Measurements from ENCODE around the gene BIN2.

Gene BIN2

DNA sequence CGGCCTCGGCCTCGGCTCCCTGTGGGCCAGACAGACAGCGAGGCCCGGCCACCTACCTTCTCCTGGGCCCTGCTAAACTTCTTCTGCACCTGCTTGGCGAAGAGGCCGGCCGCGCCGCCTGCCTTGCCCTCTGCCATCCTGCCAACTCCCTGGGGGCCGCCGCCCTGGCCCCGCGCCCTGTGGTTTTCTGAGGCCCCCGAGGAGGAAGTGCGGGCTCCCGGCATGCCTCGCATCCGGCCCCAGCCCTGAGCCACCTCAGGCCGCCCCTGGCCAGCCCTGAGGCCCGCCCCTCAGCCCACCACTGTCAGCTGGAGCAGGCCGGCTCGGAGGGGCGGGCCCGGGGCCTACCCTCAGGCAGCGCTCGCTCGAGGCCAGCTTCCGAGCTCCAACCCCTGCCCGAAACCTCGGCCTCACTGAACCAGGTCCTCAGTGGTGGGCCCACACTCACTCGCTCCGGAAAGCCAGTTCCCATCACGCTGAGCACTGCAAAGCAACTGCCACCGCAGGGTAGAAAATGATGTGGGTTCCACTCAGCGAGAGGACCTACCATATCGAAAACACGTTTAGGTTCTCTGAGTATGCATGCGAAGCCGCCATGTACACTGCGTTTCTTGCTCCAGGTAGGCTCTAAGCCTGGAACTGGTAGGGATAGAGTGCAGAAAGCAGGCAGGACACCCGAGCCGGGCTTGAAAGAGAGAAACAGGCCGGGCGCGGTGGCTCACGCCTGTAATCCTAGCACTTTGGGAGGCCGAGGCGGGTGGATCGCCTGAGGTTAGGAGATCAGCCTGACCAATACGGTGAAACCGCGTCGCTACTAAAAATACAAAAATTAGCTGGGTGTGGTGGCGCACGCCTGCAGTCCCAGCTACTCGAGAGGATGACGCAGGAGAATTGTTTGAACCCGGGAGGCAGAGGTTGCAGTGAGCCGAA, at the start of gene BIN2:
BIN2 (minus strand) TSS at position 209 of the 930 bp plus-strand sequence; CDS start at position 137, 72 bp downstream.
- no peak for DNase-seq

DNA sequence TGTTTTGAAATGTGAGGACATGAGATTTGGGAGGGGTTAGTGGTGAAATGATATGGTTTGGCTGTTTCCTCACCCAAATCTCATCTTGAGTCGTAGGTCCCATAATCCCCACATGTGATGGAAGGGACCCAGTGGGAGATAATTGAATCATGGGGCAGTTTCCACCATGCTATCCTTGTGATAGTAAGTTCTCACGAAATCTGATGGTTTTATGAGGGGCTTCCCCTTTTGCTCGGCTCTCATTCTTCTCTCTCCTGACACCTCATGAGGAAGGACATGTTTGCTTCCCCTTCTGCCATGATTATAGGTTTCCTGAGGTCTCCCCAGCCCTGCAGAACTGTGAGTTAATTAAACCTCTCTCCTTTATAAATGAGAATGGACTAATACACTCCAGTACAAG, 49.2 kb upstream of the BIN2 start:
- no peak for DNase-seq

DNA sequence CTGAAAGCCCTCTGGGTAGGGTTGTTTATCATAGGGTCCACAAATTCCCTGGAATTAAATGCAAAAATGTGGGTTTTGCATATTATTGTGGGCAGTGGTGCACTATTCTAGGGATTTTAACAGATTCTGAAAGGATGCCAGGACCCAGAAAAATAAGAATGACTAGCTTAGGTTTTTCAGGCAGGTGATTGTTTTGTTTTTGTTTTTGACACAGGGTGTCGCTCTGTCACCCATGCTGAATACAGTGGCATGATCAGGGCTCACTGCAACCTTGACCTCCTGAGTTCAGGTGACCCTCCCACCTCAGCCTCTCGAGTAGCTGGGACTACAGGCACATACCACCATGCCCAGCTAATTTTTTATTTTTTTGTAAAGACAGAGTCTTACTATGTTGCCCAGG, 48.0 kb upstream of the BIN2 start:
- no peak for DNase-seq

DNA sequence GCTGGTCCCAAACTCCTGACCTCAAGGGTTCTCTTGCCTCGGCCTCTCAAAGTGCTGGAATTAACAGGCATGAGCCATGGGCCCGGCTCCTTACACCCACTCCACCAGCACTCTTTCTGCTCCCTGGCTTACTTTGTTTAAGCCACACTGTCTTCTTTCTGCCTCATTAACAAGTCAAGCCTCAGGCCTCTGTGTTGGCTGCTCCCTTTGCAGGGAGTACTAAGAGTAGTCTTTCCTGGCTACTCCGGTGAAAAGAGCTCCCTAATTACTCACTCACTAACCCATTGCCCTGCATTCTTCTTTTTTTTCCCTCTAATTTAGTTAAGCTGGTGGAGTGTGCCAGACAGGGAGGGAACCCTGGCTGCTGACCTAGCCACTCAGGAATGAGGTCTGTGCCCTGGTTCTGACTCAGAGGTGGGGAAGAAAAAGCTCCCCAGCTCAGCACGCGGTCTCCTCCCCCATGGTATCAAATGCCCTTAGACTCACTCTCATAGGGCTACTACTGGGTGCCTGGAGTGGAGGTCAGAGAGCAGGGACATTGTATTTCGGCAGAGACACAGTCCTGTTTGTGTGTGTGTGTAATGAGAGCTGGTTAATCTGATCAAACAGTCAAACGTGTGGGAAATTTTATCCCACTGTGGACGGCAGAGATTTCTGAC, 47.5 kb upstream of the BIN2 start:
- DNase-seq, result no peak

DNA sequence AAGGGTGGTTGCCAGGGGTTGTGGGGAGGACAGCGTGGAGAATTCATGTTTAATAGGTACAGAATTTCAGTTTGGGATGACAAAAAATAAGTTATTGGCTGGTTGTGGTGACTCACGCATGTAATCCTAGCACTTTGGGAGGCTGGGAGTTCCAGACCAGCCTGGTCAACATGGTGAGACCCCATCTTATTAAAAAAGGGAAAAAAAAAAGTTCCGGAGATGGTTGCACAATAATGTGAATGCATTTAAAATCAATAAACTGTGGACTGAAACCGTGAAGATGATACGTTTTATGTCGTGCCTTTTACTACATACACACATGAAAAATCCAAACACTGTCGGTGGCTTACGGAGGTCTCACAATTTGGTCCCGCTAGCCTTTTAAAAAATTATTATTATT, 46.7 kb upstream of the BIN2 start:
- no peak for DNase-seq

DNA sequence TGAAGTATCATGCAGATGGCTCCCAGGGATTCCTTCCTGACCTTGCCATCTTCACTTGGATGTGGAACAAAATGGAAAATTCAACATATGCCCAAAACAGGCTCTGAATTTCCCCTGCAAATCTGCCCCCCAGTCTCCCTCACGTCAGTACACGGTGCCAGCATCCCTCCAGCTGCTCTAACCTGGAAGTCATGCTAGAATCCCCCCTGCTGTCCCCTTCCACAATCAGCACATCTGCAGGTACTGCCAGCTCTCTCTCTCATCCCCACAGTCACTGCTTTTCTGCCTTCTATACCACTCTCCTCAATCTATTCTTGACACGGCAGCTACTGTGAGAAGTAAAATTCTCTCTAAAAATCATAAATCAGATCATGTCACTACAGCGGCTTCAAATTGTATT, 45.6 kb upstream of the BIN2 start:
- no peak for DNase-seq

DNA sequence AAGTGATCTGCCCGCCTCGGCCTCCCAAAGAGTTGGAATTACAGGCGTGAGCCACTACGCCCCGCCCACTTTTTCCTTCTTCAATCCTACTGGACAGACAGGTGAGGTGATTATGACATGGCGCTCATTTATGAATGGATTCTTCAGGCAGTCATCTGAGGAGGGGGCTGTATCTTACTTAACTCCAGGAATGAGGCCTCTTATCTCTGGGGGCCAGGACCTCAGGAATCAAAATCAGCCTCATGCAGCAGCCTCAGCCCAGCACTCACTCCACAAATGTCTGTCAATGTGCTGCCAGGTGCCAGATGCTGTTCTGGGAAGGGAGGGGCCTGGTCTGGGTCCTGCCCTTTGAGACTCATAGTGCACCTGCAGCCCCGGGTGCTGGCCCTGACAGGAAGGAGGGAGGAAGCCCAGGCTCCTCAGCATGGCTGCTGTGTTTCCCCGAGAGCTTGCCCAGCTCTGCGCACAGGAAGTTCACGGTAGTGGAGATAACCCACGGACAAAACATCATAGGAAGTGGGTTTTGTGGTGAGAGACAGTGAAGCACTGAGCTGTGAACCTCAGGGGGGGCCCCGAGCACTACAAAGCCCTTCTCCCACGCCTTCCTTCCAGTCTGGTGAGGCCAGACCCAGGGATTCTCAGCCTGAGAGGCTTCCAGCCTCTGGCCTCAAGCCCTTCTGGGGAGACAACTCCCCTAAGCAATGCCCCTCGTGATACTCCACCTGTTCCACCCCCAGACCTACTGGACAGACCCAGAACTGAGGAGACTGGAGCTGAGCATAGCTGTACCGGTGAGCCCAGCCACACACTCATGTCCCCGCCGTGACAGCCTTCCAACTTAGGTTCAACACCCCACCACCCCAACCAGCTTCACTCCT, 44.9 kb upstream of the BIN2 start:
- no peak for DNase-seq

DNA sequence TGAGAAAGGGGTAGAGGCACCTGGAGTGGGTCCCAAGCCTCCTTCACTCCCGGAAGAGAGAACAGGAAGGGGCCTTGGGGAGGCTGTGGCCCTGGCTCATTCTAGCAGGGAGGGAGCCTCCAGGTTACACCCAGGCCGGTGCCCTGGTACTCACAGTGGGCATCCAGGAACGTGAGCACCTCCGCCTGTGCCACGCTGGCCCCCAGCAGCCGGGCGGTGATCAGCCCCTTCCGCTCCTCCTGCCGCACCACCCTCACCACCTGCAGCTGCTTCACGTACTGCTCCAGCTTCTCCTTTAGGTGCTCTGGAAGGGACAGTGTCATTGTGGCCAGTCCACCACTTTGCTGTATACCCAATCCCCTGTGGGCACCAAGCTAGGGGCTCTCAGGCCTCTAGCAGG, 41.3 kb upstream of the BIN2 start:
- no peak for DNase-seq

DNA sequence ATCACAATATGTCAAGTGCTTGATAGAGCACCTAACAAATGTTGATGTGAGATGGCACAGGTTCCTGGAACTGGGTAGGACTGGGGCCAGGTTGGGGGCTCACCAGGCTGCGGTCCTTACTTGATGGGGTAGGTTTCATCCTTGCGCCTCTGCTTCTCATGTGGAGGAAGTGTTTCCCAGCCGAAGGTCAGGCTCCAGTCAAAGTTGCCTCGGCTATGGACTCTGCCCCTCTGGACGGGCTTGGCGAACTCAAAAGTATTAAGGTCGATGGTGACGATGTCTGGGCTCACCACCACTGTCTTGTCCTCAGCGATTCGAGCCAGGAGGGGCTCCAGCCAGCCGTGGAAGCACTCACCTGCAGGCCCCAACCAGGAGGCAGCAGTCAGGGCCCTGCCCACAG, 40.0 kb upstream of the BIN2 start:
- DNase-seq, result no peak

DNA sequence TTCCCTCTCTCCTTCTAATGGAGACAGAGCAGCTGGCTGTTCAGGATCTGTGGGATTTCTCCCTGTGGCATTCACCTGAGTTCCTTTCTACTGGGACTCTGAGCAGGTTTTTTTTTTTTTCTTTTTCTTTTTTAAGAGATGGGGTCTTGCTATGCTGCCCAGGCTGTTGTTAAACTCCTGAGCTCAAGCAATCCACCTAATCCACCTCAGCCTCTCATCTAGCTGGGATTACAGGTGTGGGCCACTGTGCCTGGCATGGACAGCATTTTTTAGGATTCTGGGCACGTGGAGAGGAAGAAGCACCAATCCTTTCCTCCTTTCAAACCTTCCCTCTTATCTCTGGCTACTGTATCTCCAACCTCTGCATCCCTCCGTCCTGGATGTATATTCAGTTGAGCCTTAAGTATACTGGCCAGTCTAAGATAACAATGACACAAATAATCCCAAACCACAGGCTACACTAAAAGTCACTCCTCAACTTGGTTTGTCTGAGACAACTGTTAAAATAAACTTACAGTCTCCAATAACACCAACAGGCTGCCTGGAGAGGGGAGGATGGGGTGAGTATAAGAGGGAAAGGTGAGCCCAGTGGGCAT, 38.9 kb upstream of the BIN2 start:
- DNase-seq, result no peak

DNA sequence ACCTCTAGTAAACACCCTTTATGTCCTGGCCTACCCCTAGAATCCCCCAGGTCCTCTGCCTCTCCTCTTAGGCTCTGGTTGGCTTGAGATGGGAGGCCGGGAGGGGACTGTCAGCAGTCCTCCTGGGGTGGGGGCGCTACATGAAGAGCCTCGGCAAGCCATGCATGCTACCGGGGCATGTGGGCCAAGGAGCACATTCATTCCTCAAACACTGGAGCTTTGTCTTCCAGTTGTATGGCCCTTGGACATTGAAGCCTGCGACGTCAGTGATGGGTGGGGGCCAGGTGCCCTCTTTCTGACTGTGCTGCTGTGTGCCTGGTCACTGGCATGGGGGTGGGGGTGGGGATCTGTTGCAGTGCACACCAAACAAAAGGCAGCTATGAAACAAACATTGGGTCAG, 38.3 kb upstream of the BIN2 start:
- no peak for DNase-seq

DNA sequence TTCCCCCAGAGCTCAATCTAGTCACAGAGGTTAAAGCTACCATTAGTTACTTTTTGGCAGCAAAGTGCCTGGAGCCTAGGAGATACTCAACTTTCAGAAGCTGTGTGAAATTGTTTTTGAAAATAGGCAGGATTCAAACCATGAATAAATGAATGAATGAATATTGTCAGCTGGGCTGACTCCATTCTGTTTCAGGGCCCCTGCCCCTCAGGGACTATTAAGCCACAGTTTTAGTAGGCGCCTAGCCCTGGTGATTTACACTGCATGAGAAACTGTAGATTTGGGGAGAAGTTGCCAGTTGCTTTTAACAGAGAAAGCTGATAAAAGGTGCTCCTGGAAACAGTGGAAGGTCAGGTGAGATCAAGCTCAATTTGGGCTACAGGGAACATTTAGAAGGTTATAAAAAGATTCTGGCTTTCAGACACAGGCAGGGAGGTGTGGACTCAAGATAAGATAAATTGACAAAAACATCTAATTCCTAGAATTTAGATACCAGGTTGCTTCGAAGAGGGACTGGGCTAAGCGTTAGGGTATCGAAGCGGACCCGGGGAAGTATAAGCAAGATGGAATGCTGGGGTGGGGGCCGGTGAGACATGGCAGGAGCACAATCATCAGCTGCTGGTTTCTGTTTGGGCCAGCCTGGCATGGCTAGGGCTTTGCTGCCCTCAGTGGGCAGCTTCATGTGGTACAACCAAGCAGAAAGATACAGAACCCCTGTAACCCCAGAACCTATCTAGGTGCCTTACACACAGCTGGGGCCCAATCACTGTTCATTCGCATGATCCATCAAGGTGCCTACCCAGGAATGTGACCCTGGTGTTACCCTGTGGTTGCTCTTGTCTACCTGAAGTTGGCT, 37.4 kb upstream of the BIN2 start:
- DNase-seq, result no peak

DNA sequence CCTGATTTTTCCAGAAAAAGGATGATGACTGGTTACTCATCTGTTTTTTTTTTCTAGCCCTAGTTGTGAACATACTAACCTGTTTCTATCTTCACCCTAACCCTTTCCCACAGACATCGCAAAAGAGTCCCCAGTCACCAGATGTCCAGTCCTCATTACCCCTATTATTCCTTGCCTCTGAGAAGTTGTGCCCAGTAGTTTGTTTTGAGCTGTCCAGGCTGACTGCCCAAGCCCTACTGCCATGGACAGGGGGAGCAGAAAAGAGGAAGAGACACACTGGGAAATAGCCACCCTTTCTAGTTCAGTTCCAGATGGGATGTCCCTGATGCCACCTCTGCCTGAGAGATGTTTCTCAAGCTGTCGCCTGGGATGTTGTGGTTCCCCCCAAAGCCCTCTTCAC, 36.3 kb upstream of the BIN2 start:
- no peak for DNase-seq

DNA sequence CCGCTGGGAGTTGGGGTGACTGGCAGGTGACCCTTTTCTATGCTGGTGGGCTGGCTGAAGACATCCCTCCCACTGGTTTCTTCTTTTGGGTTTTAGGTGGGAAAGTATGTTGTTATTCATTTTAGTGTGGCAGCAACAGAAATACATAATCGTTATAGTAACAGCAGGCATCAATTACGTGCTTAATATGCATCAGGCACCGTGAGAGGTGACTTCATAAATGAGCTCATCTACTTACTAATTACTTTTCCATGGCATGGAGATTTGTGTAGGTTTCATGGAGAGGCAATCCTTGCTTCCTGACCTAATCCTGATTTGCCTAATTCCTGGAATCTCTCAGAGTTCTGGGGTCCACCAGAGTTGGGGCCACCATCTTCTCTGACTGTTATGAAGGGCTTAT, 35.9 kb upstream of the BIN2 start:
- no peak for DNase-seq

DNA sequence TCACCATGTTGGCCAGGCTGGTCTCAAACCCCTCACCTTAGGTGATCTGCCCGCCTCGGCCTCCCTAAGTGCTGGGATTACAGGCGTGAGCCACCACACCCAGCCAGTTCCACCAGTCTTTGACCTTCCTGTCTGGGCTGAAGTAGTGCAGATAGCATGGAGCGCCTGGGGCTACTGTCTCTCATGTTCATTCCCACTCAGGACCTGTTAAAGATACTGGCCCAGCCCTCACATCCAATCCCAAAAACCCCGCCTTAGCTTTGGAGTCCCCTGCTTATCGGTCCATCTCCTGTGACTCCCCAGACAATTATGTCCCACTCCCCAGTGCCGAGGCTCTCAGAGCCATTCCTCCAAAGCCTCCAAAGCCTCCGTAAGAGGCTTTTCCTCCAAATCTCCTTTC, 34.5 kb upstream of the BIN2 start:
- no peak for DNase-seq

DNA sequence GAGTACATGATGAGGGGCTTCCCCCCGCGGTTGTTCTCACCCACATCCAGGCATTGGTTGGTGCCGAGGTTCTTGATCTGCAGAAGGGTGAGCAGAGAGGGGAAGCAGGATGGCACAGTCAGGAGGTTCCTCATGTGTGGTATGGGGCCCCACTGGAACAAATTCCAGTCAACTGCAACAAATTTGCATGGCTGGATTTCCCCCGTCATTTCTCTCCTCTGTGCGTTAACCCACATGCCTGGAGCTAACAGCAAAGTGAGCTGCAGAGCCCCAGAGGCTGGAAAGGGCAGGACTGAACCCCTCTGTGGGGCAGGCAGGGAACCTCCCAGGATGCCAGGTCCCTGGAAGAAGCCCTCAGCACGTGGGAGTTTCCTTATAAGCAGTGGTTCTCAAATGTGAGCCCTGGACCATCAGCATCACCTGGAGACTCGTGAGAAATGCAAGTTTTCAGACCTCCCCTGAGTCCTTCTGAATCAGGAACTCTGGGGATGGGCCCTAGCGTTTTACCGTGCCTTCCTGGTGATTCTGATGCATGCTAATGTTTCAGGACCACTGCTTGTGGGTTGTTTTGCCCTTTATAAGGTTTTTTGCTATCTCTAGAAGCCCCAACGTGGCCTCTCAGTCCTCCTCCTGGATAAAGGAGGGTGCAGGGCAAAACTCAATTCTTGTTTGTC, 33.5 kb upstream of the BIN2 start:
- no peak for DNase-seq

DNA sequence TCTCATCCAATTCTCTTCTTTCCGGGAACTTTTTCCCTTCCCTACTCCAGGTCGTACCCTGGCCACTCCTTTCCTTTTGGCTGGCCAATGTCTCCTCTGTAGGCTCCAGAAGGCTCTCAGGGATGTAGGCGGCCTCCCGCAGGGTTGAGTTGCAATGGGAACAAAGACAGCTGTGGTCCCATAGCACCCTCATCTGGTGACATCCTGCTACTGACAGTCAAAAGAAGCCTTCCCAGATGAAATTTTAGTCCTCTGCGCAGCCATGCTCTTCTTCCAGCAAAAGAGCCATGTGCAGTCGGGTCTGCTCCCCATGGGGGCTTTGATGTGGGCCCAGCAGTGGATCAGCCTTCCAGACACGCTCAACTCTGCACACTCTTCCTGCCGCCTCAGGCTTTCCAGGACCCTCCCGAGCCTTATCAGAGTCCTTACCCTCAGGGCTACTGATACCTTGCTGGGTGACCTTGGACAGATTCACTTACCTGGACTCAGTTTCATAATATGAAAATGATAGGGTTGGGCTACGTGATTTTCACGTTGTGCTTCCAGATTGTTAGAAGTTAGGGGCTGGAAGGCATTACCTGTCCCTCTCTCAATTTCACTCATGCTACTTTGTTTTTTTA, 28.0 kb upstream of the BIN2 start:
- DNase-seq, result no peak

DNA sequence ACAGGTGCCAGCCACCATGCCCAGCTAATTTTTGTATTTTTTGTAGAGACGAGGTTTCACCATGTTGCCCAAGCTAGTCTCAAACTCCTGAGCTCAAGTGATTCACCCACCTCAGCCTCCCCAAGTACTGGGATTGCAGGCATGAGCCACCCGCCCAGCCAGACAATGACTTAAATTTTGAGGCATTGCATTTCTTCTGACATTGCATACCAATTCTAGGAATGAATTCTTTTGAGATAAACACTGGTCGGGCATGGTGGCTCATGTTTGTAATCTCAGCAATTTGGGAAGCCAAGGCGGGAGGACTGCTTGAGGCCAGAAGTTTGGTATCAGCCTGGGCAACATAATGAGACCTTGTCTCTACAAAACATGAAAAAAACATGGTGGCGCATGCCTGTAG, 25.1 kb upstream of the BIN2 start:
- no peak for DNase-seq

DNA sequence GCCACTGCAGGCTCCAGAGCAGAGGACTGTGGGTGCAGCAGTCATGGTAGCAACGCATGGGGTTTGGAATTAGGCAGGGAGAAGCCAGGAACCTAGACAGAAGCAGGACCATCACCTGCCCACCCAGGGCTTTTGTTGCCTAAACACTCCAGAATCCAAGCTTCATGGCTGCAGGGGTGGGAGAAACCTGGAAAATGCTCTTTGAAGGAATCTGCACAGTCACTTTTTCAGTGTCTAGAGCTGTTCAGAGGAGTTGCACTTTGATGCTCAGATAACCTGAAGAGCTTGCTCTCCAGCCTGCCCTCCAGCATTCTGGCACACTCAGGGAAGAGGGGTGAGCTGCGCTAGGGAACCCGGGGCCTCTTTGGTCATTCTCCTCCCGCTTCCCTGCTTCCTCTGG, 24.1 kb upstream of the BIN2 start:
- DNase-seq, result no peak

DNA sequence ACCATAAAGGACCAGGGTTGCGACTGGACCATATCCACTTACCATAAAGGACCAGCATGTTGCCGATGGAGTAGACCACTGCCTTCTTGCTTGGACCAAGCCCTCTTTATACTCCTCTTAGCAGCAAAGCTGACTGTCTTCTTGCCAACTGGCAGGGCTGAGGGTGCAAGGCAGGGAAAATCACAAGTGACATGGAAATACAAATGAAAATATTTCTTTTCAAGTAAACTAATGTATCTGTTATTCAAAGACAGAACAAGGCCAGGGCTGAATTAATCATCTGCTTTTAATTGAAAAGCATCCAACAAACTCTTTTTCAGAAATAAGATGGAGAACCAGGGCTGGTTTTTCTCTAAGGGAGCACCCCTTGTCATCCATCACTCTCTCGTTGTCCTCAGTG, 22.6 kb upstream of the BIN2 start, which contains the start of gene CELA1:
CELA1 (minus strand) TSS at position 99 of the 400 bp plus-strand sequence; CDS start at position 58, 41 bp downstream.
- DNase-seq, result no peak

DNA sequence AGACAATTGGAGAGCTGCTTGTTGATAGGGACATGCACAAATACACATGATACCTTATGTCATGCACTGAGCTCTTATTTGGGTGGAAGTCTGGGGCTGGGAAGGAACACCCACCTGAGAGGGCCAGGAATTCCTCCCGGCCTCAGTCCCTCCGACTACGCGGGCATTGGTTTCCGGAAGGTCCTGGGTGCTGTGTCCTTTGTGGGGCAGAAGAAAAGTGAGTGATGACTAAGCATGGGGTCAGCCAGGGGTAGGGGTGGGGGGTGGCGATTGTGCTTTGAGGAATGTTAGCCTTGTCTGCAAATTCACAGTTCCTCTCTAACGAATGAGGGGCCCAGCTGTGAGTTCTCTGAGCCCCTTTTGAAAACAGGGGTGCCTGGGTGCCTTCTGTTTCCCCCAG, 21.7 kb upstream of the BIN2 start:
- no peak for DNase-seq

Measured in NCI-H526 treated with DMSO at 0.1 percent for 48 hours (cell line).